Memory B cell (primary cell): ENCODE measurements around the gene BLZF1.
"Not testable (repeated sequence)": the region's sequence is repeated elsewhere in the genome, so short reads cannot be mapped to it uniquely, and the experiment has no call there.

Experiments
- ATAC-seq: fragments of 150-1000 bp; cut with Tn5 transposase; 2 replicates; pipeline ENCODE4 v1.10.0; 2021; ENCODE audit warnings: low read depth, mild to moderate bottlenecking, moderate library complexity
- DNase-seq, 2 donors: peaks; one replicate each; pipeline ENCODE4 v3.0.0; 2022; ENCODE audit warnings: low spot score in 2 of 2
- H3K27ac Mint-ChIP-seq: one replicate; pipeline ENCODE4 v1.8.0; 2022; ENCODE audit warnings: mild to moderate bottlenecking, moderate library complexity, mixed read lengths
- H3K27me3 Mint-ChIP-seq: one replicate; pipeline ENCODE4 v1.8.0; 2022; ENCODE audit warnings: mixed read lengths
- H3K36me3 Mint-ChIP-seq: one replicate; pipeline ENCODE4 v1.8.0; 2022; ENCODE audit warnings: mild to moderate bottlenecking, mixed read lengths
- H3K4me1 Mint-ChIP-seq: one replicate; pipeline ENCODE4 v1.8.0; 2022; ENCODE audit warnings: mixed read lengths
- H3K4me3 Mint-ChIP-seq: one replicate; pipeline ENCODE4 v1.8.0; 2022; ENCODE audit warnings: mild to moderate bottlenecking, moderate library complexity, mixed read lengths
- H3K9me3 Mint-ChIP-seq: one replicate; pipeline ENCODE4 v1.8.0; 2022; ENCODE audit warnings: mixed read lengths

Gene BLZF1, protein sequence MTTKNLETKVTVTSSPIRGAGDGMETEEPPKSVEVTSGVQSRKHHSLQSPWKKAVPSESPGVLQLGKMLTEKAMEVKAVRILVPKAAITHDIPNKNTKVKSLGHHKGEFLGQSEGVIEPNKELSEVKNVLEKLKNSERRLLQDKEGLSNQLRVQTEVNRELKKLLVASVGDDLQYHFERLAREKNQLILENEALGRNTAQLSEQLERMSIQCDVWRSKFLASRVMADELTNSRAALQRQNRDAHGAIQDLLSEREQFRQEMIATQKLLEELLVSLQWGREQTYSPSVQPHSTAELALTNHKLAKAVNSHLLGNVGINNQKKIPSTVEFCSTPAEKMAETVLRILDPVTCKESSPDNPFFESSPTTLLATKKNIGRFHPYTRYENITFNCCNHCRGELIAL

DNA sequence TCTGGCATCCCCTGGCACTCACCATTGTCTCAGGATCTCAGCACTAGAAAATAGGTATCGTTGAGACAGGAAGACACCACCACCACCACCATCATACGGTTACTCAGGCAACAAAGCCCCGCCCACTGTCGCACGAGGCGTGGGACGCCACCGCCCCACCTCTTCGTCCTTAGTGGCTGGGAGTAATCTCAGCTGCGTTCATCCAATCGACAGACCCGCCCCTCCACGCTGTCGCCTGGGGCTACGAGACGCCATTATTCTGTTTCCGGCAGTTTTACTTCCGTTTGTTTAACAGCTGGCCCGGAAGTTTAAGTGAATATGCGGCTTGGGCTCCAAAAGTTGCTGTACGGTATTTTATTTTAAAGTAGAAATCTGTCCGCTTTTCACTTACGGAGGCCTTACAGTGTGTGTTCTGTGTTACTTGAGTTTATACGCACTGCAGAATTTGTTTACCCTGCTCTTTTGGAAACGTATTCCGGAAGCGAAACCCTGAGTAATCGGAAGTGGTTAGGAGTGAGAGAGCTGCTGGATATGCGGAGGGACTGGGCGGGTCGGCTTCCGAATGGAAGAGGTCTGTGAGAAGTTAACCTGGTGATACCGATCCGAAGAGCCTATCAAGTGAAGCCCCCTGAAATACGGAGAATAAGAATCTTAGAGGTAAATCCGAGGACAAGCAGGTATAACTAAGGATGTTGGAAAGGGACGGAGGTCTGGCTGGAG, at the start of gene BLZF1, which contains the start of gene NME7:
TSS of gene BLZF1 (plus strand) at position 510 of the 720 bp plus-strand sequence. CDS start 1,328 bp downstream, outside the sequence.
TSS of gene NME7 (minus strand) at position 112 of the 720 bp plus-strand sequence. CDS start at position 25, 87 bp downstream.
- no peaks in the 10 kb centered on the region for H3K27me3 Mint-ChIP-seq
- peaks cover 12% of the 10 kb centered on the region for H3K36me3 Mint-ChIP-seq
- peaks cover 12% of the 10 kb centered on the region for H3K4me1 Mint-ChIP-seq
- DNase-seq (peak; percentile 92 to 94), ATAC-seq (peak; percentile 97)
- H3K9me3 Mint-ChIP-seq: peaks cover 5% of the 10 kb centered on the region
- peak within 1 kb of the TSS; percentile 52 for H3K4me3 Mint-ChIP-seq
- H3K27ac Mint-ChIP-seq: no peak within 1 kb of the TSS

DNA sequence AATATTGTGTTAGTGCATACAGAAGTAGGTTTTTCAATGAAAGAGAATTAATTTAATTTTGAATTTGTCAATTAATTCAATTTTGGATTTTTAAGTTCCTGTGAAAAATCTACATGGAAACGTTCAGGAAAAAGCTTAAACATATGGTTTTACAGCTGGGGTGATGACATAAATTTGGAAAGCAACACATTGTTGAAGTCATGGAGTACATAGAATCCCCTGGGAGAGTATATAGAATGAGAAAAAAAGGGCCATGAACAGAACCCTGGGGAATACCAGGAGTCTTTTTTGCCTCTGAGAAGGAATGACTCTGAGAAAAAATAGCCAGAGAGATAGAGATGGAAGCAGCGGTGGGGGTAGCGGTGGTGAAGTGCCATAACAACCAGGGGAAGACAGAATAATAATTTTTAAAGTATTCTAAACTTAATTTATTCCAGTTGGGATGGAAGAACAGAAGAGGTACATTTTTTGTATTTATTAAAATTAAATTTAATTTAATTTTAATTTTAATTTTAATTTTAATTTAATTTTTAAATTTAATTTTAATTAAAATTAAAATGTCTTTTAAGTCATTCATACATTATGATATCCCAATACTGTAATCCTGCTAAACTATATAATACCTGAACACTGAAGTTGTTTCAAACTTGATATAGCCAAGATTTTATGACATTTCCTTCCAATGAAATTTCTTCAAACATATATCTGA, 49.3 kb upstream of the BLZF1 start:
- ATAC-seq (no peak), DNase-seq (no peak)
- Mint-ChIP-seq H3K4me3 (no peak overlapping the region), H3K36me3 (peaks cover 13% of the 10 kb centered on the region), H3K9me3 (no peaks in the 10 kb centered on the region), H3K4me1 (no peaks in the 10 kb centered on the region), H3K27ac (no peak overlapping the region), H3K27me3 (no peaks in the 10 kb centered on the region)

GRCh38 chr1:169321539-169321938, 46.5 kb upstream of the BLZF1 start:
- Mint-ChIP-seq H3K36me3 (peaks cover 13% of the 10 kb centered on the region), H3K4me1 (peaks cover under 1% of the 10 kb centered on the region), H3K4me3 (no peak overlapping the region), H3K9me3 (no peaks in the 10 kb centered on the region), H3K27me3 (no peaks in the 10 kb centered on the region), H3K27ac (no peak overlapping the region)
- DNase-seq (no peak), ATAC-seq (no peak)

DNA sequence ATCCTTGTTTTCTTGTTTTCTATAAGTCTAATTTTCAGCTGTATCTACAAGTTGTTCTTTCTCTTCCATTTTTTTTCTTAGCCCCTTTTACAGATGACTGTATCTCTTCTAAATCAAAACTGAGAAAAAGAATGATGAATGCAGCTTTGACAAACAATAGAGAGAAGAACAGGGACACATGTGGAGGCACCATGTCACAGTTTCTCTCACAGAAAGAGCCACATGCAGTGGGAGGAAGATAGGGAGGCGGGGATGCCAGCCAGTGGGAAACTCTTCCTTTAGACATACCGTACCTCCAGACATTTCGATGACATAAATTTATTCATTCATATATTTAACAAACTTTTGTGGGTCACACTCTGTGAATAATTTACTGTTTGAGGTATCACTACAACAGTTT, 45.9 kb upstream of the BLZF1 start:
- peaks cover 6% of the 10 kb centered on the region for H3K4me1 Mint-ChIP-seq
- H3K27ac Mint-ChIP-seq: no peak overlapping the region

GRCh38 chr1:169325117-169325516, 42.9 kb upstream of the BLZF1 start:
- Mint-ChIP-seq H3K36me3 (peaks cover 27% of the 10 kb centered on the region), H3K27ac (no peak overlapping the region), H3K4me3 (no peak overlapping the region), H3K9me3 (peaks cover 8% of the 10 kb centered on the region), H3K4me1 (peaks cover 6% of the 10 kb centered on the region), H3K27me3 (no peaks in the 10 kb centered on the region)
- DNase-seq: no peak
- no peak for ATAC-seq

More for the DNA sequence above, 45.9 kb upstream of the BLZF1 start:
- Mint-ChIP-seq H3K36me3 (peaks cover 13% of the 10 kb centered on the region), H3K27me3 (no peaks in the 10 kb centered on the region), H3K9me3 (no peaks in the 10 kb centered on the region), H3K4me3 (no peak overlapping the region)
- DNase-seq (no peak), ATAC-seq (no peak)

- no peak overlapping the region for H3K4me3 Mint-ChIP-seq
- peaks cover 8% of the 10 kb centered on the region for H3K9me3 Mint-ChIP-seq
- peaks cover 6% of the 10 kb centered on the region for H3K4me1 Mint-ChIP-seq
- DNase-seq (no peak), ATAC-seq (no peak)
- no peak overlapping the region for H3K27ac Mint-ChIP-seq
- no peaks in the 10 kb centered on the region for H3K27me3 Mint-ChIP-seq
- H3K36me3 Mint-ChIP-seq: peaks cover 29% of the 10 kb centered on the region
Measured at GRCh38 chr1:169326261-169326955, 41.6 kb upstream of the BLZF1 start.

DNA sequence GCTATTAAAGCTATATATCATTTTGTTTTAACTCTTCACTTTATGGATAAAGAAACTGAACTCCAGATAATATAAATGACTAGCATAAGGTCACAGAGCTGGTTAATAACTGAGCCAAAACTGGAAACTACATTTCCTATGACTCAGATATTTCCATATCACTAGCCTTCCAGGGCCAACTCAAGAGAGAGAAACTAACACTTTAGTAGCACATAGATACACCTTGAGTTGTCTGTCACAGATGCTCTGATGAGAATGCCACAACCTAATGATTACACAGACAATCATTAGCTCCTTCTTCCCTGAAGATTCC, 41.1 kb upstream of the BLZF1 start:
- ATAC-seq (no peak), DNase-seq (no peak)
- Mint-ChIP-seq H3K36me3 (peaks cover 28% of the 10 kb centered on the region), H3K4me3 (no peak overlapping the region), H3K4me1 (peaks cover 6% of the 10 kb centered on the region), H3K27ac (no peak overlapping the region), H3K27me3 (no peaks in the 10 kb centered on the region), H3K9me3 (peaks cover 8% of the 10 kb centered on the region)

DNA sequence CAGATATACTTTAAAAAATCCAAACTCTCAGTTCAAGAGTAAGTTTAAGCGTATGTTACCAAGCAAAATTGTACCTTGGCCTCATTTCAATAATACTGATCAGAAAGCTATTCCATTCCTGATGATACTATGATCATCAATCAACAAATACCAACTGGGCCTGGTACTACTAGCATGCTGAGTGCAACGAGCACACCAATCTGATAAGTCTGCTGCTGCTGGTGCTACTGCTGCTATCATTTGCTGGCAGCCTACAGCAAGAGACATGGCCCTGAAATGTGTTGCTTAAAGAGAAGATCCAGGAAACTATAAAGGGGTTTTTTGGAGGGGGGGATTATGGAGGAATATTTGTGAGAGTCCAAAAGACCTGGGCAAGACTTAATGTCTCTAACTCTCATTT, 40.1 kb upstream of the BLZF1 start:
- H3K36me3 Mint-ChIP-seq: peaks cover 27% of the 10 kb centered on the region
- peaks cover 8% of the 10 kb centered on the region for H3K9me3 Mint-ChIP-seq
- no peaks in the 10 kb centered on the region for H3K27me3 Mint-ChIP-seq
- DNase-seq (no peak), ATAC-seq (no peak)
- no peak overlapping the region for H3K4me3 Mint-ChIP-seq
- H3K27ac Mint-ChIP-seq: no peak overlapping the region
- peaks cover 9% of the 10 kb centered on the region for H3K4me1 Mint-ChIP-seq

DNA sequence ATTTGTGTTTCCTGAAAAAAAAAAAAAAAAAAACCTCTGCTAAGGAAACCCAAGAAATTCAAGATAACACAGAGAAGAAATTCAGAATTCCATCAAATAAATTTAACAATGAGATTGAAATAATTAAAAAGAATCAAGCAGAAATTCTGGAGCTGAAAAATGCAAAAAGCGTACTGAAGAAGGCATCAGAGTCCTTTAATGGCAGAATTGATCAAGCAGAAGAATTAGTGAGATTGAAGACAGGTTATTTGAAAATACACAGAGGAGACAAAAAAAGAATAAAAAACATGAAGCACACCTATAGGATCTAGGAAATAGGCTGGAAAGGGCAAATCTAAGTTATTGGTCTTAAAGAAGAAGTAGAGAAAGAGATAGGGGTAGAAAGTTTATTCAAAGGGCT, 38.6 kb upstream of the BLZF1 start:
- Mint-ChIP-seq H3K27me3 (no peaks in the 10 kb centered on the region), H3K4me3 (no peak overlapping the region), H3K9me3 (peaks cover 8% of the 10 kb centered on the region), H3K36me3 (peaks cover 29% of the 10 kb centered on the region), H3K27ac (no peak overlapping the region), H3K4me1 (peaks cover 17% of the 10 kb centered on the region)
- ATAC-seq (no peak), DNase-seq (no peak)

DNA sequence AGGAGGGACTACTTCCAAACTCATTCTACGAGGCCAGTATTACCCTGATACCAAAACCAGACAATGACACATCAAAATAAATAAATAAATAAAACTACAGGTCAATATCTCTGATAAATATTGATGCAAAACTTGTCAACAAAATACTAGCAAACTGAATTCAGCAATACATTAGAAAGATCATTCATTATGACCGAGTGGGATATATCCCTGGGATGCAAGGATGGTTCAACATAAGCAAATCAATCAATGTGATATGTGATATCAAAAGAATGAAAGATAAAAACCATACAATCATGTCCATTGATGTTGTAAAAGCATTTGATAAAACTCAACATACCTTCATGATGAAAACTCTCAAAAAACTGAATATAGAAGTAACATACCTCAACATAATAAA, 37.1 kb upstream of the BLZF1 start:
- Mint-ChIP-seq H3K36me3 (peaks cover 36% of the 10 kb centered on the region), H3K27ac (no peak overlapping the region), H3K27me3 (no peaks in the 10 kb centered on the region), H3K9me3 (peaks cover 10% of the 10 kb centered on the region), H3K4me3 (no peak overlapping the region), H3K4me1 (peaks cover 17% of the 10 kb centered on the region)
- ATAC-seq (no peak), DNase-seq (no peak)

DNA sequence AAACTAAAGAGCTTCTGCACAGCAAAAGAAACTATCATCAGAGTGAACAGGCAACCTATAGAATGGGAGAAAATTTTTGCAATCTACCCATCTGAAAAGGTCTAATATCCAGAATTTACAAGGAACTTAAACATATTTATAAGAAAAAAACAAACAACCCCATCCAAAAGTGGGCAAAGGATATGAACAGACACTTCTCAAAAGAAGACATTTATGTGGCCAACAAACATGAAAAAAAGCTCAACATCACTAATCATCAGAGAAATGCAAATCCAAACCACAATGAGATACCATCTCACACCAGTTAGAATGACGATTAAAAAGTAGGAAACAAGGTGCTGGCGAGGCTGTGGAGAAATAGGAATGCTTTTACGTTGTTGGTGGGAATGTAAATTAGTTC, 33.3 kb upstream of the BLZF1 start:
- not testable (repeated sequence) for H3K4me3 Mint-ChIP-seq, DNase-seq, H3K27ac Mint-ChIP-seq, H3K27me3 Mint-ChIP-seq, ATAC-seq, H3K9me3 Mint-ChIP-seq
- H3K4me1 Mint-ChIP-seq: peaks cover 12% of the 10 kb centered on the region
- peaks cover 28% of the 10 kb centered on the region for H3K36me3 Mint-ChIP-seq

DNA sequence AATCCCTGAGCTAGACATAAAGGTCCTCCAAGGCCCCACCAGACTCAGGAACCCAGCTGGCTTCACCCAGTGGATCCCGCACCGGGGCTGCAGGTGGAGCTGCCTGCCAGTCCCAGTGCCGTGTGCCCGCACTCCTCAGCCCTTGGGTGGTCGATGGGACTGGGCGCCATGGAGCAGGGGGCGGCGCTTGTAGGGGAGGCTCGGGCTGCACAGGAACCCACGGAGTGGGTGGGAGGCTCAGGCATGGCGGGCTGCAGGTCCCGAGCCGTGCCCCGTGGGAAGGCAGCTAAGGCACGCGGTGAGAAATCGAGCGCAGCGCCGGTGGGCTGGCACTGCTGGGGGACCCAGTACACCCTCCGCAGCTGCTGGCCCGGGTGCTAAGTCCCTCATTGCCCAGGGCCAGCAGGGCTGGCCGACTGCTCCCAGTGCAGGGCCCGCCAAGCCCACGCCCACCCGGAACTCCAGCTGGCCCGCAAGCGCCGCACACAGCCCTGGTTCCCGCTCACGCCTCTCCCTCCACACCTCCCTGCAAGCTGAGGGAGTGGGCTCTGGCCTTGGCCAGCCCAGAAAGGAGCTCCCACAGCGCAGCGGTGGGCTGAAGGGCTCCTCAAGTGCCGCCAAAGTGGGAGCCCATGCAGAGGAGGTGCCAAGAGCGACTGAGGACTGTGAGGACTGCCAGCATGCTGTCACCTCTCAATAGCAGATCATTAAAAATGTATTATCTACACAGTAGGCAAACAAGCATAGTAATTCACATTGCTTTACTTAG, 30.9 kb upstream of the BLZF1 start:
- not testable (repeated sequence) for H3K4me3 Mint-ChIP-seq, H3K27me3 Mint-ChIP-seq, H3K27ac Mint-ChIP-seq, ATAC-seq, DNase-seq, H3K9me3 Mint-ChIP-seq
- H3K4me1 Mint-ChIP-seq: peaks cover 23% of the 10 kb centered on the region
- H3K36me3 Mint-ChIP-seq: peaks cover 30% of the 10 kb centered on the region

DNA sequence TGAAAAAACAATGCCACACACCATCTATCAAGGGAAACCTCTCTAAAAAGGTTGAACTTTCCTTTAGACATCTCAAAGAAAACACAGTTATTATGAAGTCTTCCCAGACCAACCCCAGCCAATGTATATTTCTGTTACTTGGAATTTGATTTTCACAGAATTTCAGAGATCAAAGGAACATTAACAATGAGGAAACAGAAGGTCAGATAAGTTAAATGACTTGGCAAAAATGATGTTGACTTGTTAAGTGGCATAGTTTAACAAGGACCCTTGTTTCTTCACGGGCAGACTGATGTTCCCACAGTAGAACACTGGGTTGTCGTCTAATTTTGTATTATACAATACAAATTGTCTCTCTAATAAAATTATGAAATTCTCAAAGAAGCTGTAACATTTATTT, 29.4 kb upstream of the BLZF1 start:
- no peaks in the 10 kb centered on the region for H3K27me3 Mint-ChIP-seq
- H3K4me3 Mint-ChIP-seq: no peak overlapping the region
- peaks cover 27% of the 10 kb centered on the region for H3K36me3 Mint-ChIP-seq
- ATAC-seq (no peak), DNase-seq (no peak)
- peaks cover 9% of the 10 kb centered on the region for H3K9me3 Mint-ChIP-seq
- peaks cover 16% of the 10 kb centered on the region for H3K4me1 Mint-ChIP-seq
- H3K27ac Mint-ChIP-seq: no peak overlapping the region
